ENCODE measurements around the gene FOXO6.

FOXO6 gene

GRCh38 chr1:41422306-41422705, 61.1 kb downstream of the FOXO6 start:
- no peak for DNase-seq (ENCODE audit: low spot score)
- peak overlapping the region; percentile 52 for H3K27ac ChIP-seq
- POLR2A ChIA-PET (ENCODE audit: low non-redundant PET) = no interaction called here
- no peak for TF ChIP-seq CTCF (conservative IDR thresholded peaks at IDR 0.05; ENCODE audit: low read depth)
- CTCF ChIA-PET = no interaction called here

DNA sequence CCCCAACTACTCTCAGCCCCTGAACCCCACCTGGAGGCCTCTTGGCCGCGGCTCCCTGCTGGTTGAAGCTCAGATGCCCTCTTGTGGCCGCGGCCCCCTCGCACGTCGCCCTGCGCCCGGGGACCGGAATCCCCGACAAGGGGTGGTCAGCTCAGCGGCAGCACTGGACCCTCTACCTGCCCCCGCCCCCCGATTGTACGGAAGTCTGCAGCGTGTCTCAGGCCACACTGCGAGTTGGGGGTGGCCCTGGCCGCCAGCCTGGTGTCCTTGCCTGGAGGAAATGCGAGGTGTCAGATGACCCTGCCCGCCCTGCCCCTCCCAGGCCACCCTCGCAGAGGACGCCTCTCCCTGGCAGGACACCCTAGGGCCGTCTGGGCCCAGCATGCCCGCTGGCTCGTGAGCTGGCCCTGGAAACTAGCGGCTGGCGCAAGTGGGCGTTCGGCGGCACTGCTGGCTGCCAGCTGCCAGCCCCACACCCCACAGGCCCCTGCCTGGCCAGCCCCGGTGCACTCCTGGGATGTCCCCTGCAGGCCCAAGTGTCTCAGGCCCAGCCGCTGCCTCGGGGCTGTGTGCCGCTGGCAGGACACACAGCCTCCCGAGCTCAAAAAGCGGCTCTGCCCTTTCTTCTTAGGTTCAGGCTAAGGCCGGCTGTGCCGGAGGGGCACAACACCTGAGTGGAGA, 62.4 kb downstream of the FOXO6 start:
- CTCF ChIA-PET = interaction anchor here (0.9 kb wide), 1 partner anchor 142 kb away, joined by 5 read pairs; no protein-coding TSS in a partner anchor
- peak overlapping the region; percentile 52 for H3K27ac ChIP-seq
- POLR2A ChIA-PET (ENCODE audit: low non-redundant PET) = no interaction called here
- TF ChIP-seq CTCF (conservative IDR thresholded peaks at IDR 0.05; ENCODE audit: low read depth) = no peak
- no peak for DNase-seq (ENCODE audit: low spot score)

GRCh38 chr1:41424581-41425118, 63.4 kb downstream of the FOXO6 start:
- CTCF ChIA-PET = no interaction called here
- TF ChIP-seq CTCF (conservative IDR thresholded peaks at IDR 0.05; ENCODE audit: low read depth) = no peak

DNA sequence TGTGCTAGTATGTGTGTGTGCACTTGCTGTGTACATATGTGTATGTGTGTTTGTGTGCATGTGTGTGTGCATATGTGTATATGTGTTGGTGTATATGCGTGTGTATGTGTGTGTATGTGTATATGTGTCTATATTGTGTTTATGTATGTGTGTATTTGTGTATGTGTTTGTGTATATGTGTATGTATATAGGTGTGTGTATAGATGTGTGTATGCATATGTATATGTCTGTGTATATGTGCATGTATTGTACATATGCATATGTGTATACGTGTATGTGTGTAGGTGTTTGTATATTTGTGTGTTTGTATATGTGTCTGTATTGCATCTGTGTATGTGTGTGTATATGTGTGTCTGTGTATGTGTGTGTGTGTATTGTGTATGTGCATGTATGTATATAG, 64.1 kb downstream of the FOXO6 start:
- ChIA-PET POLR2A (ENCODE audit: low non-redundant PET) (no interaction called here), CTCF (no interaction called here)
- H3K27ac ChIP-seq = no peak overlapping the region
- no peak for DNase-seq (ENCODE audit: low spot score)
- no peak for TF ChIP-seq CTCF (conservative IDR thresholded peaks at IDR 0.05; ENCODE audit: low read depth)

More at GRCh38 chr1:41424581-41425118, 63.4 kb downstream of the FOXO6 start:
- no peak for DNase-seq (ENCODE audit: low spot score)
- no peak overlapping the region for H3K27ac ChIP-seq
- POLR2A ChIA-PET (ENCODE audit: low non-redundant PET) = no interaction called here

- CTCF ChIA-PET = interaction anchor here (0.6 kb wide), 2 partner anchors 10 to 474 kb away, joined by 3 read pairs; no protein-coding TSS in a partner anchor
- no peak for TF ChIP-seq CTCF (conservative IDR thresholded peaks at IDR 0.05; ENCODE audit: low read depth)
- H3K27ac ChIP-seq = no peak overlapping the region
- DNase-seq (ENCODE audit: low spot score) = no peak
- POLR2A ChIA-PET (ENCODE audit: low non-redundant PET) = no interaction called here
Observed at GRCh38 chr1:41426201-41426890, 65.1 kb downstream of the FOXO6 start.

DNA sequence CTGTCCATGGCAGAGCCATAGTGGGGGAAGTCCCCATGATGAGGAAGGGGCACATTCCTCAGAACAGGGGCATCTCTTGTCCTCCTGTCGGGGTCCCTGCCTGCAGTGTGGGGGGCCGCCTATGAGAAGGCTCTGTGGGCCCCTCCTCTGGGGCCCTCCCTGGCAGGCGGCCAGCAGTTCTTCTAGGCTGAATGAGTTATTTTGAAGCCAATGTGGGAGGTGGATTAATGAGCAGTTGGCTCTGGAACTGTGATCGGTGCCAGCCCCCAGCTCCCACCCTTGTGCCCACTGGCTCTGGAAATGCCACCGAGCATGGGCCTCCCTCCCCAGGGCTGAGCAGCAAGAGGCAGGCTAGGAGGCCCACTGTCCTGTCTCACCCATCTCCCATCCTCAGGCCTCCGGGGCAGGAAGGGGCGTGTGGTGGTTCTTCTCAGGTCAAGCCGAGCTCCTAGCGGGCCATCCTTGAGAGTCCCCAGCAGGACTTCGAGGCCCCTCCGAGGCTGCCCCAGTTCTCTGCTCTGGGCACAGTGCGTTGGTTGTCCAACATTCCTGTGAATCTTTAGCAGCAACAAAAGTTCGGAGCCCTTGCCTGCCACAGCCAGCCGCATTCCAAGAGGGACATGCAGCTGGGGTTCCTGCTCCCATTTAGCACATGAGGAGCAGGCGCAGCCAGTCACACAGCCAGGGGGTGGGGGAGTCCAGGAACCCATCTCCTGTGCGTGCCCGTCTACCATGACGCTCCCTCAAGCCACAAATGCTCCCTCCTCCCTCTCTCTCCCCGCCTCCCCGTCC, 66.1 kb downstream of the FOXO6 start:
- ChIA-PET POLR2A (ENCODE audit: low non-redundant PET) (no interaction called here), CTCF (interaction anchor here (0.6 kb wide), 1 partner anchor 17 kb away, joined by 3 read pairs; no protein-coding TSS in a partner anchor)
- no peak for TF ChIP-seq CTCF (conservative IDR thresholded peaks at IDR 0.05; ENCODE audit: low read depth)
- no peak for DNase-seq (ENCODE audit: low spot score)
- H3K27ac ChIP-seq = peak overlapping the region; percentile 30; the same call in 1 of the 2 replicates

Measured in RWPE1 (cell line).